HepG2 (cell line): ENCODE measurements around the gene SCT. TPM values are rescaled to one million over a fixed set of nuclear protein-coding genes. Genes with fewer than 3 reads are reported as not detected.

ENCODE experiments used
- NFIB ChIP-seq: sonication (generic); formaldehyde crosslinking; IDR thresholded peaks from 2 replicates; pipeline ENCODE4 v1.9.0; 2021; ENCODE audit warnings: missing genetic modification reagents, mild to moderate bottlenecking, borderline replicate concordance
- NFKBIZ ChIP-seq: IDR thresholded peaks from 2 replicates; pipeline ENCODE4 v1.6.1; 2018; ENCODE audit warnings: missing genetic modification reagents, missing compliant biosample characterization
- PITX1 ChIP-seq: sonication (generic); formaldehyde crosslinking; IDR thresholded peaks from 2 replicates; pipeline ENCODE4 v1.5.1; 2020; ENCODE audit warnings: mild to moderate bottlenecking, missing genetic modification reagents
- RXRA ChIP-seq: sonication (generic); formaldehyde crosslinking; IDR thresholded peaks from 2 replicates; pipeline ENCODE4 v1.5.1; 2020; ENCODE audit warnings: missing genetic modification reagents
- THRA ChIP-seq: sonication (generic); formaldehyde crosslinking; IDR thresholded peaks from 2 replicates; pipeline ENCODE4 v1.4.0; 2020; ENCODE audit warnings: missing genetic modification reagents, borderline replicate concordance
- ZBTB10 ChIP-seq: sonication (generic); formaldehyde crosslinking; IDR thresholded peaks from 2 replicates; pipeline ENCODE4 v1.4.0; 2020; ENCODE audit warnings: missing genetic modification reagents, borderline replicate concordance
- ZBTB33 ChIP-seq: sonication (generic); formaldehyde crosslinking; IDR thresholded peaks from 2 replicates; pipeline ENCODE4 v1.4.0; 2020; ENCODE audit warnings: missing genetic modification reagents
- ZMYM2 ChIP-seq: sonication (generic); formaldehyde crosslinking; IDR thresholded peaks from 2 replicates; pipeline ENCODE4 v1.8.0; 2022; ENCODE audit warnings: mild to moderate bottlenecking, missing genetic modification reagents
- ZNF556 ChIP-seq: sonication (generic); formaldehyde crosslinking; IDR thresholded peaks from 2 replicates; pipeline ENCODE4 v1.4.0; 2020; ENCODE audit warnings: mild to moderate bottlenecking, missing genetic modification reagents, borderline replicate concordance
- polyA plus RNA-seq, 8 experiments: library from polyadenylated mRNA; depleted of rRNA in 3 of 8; stranded (reverse) in 7 of 8; unstranded in 1 of 8; fragments of >200 nt; fragmentation: Illumina TruSeq in 4 of 8; extraction: Trizol in 4 of 8; gene quantifications; 2 replicates each; pipeline versions ENCODE4 v1.2.1 to v1.2.3, GENCODE V29; 2011 to 2016; ENCODE audit warnings: low read depth in 4 of 8, missing spikeins in 1 of 8, mixed read lengths in 1 of 8; ENCODE audit not compliant: insufficient read depth in 1 of 8
- total RNA-seq, 5 experiments: library from RNA; depleted of rRNA; stranded (reverse); fragments of >200 nt; fragmentation: Illumina TruSeq; extraction: Trizol; gene quantifications; 2 replicates each; pipeline ENCODE4 v1.2.3, GENCODE V29; 2016; ENCODE audit warnings: low read depth in 1 of 5
- TF ChIP-seq, protein P1 (sequence below): IDR thresholded peaks from 2 replicates; pipeline ENCODE4 v1.4.0; 2020; ENCODE audit warnings: mild to moderate bottlenecking, missing genetic modification reagents
- TF ChIP-seq, protein P2 (sequence below): sonication (generic); formaldehyde crosslinking; IDR thresholded peaks from 2 replicates; pipeline ENCODE4 v1.4.0; 2020; ENCODE audit warnings: missing genetic modification reagents
- TF ChIP-seq, protein P3 (sequence below): sonication (generic); formaldehyde crosslinking; IDR thresholded peaks from 2 replicates; pipeline ENCODE4 v1.4.0; 2020; ENCODE audit warnings: missing genetic modification reagents

The SCT gene
- total and polyA plus RNA-seq, 2 of the 13 experiments (the other 11 are each of a cell fraction or from before 2014, with no cell fraction given): not detected

DNA sequence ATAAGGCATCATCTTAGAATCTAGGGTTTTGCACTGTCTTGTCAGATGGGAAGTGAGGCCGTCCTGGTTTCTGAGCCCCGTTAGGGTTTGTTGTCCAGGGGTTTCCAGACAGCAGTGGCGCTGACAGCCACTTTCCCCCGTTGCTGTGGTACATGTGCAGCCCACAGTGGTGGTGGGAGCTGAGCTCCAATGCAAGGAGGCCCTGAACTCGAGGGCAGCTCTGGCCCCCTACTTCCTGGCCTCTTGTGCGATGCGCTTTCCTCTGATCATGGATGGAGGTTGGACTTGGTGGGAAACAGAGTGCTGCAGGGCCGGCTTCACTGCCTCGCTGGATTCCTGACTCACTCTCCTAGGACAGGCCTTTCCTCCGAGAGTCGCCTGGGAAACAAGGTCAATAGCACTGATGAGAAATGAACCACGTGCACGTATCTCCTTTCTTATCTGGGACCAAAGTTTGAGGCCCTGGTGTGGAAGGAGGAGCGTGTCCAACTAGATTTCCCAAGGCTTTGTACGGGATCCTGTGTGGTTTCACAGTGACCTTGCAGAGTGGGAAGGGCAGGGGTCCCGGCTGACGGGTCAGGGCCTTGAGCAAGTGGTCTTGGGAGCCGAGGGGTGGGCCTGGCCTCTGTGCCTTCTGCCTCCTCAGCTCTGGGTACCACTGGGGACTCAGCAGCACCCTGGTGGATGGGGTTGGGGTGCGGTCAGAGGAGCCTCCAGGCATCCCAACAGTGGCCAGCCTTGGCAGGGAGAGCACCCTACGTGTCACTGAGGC is 47.0 kb downstream of the SCT start (continued):
- TF ChIP-seq ZMYM2 (CRISPR knock-in tag) (peak; percentile 76), THRA (CRISPR knock-in tag) (peak; percentile 34; the same call in 1 of the 2 replicates), ZBTB33 (CRISPR knock-in tag) (peak; percentile 10; the same call in 1 of the 2 replicates), NFKBIZ (CRISPR knock-in tag) (no peak), RXRA (CRISPR knock-in tag) (peak; percentile 65), ZNF556 (no peak), NFIB (CRISPR knock-in tag) (no peak), ZBTB10 (CRISPR knock-in tag) (no peak), PITX1 (CRISPR knock-in tag) (0 out of 2 replicates have a peak, but pooled peaks have one; percentile 60)
- TF ChIP-seq, protein P1, sequence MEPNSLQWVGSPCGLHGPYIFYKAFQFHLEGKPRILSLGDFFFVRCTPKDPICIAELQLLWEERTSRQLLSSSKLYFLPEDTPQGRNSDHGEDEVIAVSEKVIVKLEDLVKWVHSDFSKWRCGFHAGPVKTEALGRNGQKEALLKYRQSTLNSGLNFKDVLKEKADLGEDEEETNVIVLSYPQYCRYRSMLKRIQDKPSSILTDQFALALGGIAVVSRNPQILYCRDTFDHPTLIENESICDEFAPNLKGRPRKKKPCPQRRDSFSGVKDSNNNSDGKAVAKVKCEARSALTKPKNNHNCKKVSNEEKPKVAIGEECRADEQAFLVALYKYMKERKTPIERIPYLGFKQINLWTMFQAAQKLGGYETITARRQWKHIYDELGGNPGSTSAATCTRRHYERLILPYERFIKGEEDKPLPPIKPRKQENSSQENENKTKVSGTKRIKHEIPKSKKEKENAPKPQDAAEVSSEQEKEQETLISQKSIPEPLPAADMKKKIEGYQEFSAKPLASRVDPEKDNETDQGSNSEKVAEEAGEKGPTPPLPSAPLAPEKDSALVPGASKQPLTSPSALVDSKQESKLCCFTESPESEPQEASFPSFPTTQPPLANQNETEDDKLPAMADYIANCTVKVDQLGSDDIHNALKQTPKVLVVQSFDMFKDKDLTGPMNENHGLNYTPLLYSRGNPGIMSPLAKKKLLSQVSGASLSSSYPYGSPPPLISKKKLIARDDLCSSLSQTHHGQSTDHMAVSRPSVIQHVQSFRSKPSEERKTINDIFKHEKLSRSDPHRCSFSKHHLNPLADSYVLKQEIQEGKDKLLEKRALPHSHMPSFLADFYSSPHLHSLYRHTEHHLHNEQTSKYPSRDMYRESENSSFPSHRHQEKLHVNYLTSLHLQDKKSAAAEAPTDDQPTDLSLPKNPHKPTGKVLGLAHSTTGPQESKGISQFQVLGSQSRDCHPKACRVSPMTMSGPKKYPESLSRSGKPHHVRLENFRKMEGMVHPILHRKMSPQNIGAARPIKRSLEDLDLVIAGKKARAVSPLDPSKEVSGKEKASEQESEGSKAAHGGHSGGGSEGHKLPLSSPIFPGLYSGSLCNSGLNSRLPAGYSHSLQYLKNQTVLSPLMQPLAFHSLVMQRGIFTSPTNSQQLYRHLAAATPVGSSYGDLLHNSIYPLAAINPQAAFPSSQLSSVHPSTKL (CRISPR knock-in tag): peak; percentile 63
- TF ChIP-seq, protein P2, sequence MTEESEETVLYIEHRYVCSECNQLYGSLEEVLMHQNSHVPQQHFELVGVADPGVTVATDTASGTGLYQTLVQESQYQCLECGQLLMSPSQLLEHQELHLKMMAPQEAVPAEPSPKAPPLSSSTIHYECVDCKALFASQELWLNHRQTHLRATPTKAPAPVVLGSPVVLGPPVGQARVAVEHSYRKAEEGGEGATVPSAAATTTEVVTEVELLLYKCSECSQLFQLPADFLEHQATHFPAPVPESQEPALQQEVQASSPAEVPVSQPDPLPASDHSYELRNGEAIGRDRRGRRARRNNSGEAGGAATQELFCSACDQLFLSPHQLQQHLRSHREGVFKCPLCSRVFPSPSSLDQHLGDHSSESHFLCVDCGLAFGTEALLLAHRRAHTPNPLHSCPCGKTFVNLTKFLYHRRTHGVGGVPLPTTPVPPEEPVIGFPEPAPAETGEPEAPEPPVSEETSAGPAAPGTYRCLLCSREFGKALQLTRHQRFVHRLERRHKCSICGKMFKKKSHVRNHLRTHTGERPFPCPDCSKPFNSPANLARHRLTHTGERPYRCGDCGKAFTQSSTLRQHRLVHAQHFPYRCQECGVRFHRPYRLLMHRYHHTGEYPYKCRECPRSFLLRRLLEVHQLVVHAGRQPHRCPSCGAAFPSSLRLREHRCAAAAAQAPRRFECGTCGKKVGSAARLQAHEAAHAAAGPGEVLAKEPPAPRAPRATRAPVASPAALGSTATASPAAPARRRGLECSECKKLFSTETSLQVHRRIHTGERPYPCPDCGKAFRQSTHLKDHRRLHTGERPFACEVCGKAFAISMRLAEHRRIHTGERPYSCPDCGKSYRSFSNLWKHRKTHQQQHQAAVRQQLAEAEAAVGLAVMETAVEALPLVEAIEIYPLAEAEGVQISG (CRISPR knock-in tag): peak; percentile 59; the same call in 1 of the 2 replicates
- TF ChIP-seq, protein P3, sequence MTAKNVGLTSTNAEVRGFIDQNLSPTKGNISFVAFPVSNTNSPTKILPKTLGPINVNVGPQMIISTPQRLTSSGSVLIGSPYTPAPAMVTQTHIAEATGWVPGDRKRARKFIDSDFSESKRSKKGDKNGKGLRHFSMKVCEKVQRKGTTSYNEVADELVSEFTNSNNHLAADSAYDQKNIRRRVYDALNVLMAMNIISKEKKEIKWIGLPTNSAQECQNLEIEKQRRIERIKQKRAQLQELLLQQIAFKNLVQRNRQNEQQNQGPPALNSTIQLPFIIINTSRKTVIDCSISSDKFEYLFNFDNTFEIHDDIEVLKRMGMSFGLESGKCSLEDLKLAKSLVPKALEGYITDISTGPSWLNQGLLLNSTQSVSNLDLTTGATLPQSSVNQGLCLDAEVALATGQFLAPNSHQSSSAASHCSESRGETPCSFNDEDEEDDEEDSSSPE (CRISPR knock-in tag): peak; percentile 49; the same call in 1 of the 2 replicates
